ENCODE data around the gene SGO2. TPM values are rescaled to one million over a fixed set of nuclear protein-coding genes. Genes with fewer than 3 reads are reported as not detected.

Gene SGO2
- total and polyA plus RNA-seq, 3 donors from 2014 or later, result 11.9 to 46.0 (median 25.1) TPM

DNA sequence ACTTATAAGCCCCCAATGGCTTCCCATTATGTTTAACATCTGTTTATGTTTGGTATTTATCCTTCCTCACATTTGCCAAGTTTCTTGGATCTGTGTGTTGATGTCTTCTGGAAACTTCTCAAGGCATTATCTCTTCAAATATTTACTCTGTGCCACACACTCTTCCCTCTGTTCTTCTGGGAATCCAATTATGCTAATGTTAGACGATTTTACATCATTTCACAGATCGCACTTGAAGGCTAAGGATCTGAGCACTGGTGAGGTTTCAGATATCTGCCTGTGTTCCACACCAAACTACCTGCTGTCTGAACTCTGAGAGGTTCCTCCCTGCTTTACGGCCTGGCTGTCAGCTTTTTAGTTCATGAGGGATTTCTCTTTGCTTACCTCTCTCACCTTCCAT is 69.9 kb downstream of the SGO2 start:
- intact Hi-C loops (cut with DNase I; ENCODE audit: low total_unique reads), result no loop called here
- WGBS, 2 donors, result 57 to 100% methylated on average over 2 to 3 of the region's 3 CpGs
- Histone ChIP-seq H3K4me3 (no peak overlapping the region), H3K27me3 (no peaks in the 10 kb centered on the region), H3K4me1 (no peaks in the 10 kb centered on the region), H3K27ac (no peak overlapping the region), H3K9me3 (no peaks in the 10 kb centered on the region), H3K36me3 (ENCODE audit: low read depth, missing control alignments) (no peaks in the 10 kb centered on the region)
- no peak for DNase-seq
- no peak for TF ChIP-seq POLR2A (IDR thresholded peaks at IDR 0.05)
- TF ChIP-seq, protein P1, sequence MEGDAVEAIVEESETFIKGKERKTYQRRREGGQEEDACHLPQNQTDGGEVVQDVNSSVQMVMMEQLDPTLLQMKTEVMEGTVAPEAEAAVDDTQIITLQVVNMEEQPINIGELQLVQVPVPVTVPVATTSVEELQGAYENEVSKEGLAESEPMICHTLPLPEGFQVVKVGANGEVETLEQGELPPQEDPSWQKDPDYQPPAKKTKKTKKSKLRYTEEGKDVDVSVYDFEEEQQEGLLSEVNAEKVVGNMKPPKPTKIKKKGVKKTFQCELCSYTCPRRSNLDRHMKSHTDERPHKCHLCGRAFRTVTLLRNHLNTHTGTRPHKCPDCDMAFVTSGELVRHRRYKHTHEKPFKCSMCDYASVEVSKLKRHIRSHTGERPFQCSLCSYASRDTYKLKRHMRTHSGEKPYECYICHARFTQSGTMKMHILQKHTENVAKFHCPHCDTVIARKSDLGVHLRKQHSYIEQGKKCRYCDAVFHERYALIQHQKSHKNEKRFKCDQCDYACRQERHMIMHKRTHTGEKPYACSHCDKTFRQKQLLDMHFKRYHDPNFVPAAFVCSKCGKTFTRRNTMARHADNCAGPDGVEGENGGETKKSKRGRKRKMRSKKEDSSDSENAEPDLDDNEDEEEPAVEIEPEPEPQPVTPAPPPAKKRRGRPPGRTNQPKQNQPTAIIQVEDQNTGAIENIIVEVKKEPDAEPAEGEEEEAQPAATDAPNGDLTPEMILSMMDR (IDR thresholded peaks at IDR 0.05), result no peak

DNA sequence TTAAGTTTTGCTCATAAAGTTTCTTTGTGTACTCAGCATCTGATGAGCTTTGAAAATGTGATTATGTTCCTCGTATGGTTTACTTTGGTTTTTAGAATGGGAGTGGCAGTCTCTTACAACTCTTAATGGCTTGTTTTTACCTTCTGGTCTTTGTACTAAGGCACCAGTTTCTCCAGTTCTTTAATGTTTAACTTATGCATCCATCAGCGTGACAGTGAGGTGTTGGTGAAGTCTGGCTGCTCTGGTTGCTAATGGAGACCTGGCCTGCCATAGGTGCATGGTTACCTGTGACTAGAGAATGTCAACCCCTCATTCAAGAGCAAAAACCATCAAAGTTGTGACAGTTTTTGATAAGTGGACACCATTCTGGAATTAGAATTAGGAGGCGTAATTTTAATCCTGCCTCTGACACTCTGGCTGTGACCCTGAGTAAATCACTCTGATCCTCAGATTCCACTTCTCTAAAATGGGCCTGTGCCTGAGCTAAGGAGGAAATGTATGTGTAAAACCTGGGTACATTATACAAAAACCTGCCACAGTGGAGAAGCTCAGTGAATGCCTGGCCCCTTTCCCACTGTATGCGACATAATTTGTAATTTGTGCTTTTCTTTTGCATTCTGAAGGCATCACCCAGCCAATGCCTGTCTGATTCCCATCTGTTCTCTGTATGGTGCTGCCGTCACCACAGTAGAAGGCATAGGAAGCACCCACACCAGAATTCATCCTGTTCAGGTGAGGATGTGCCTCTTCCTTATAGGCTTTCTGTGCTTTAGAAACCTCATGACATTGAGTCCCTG is 71.0 kb downstream of the SGO2 start:
- WGBS, 2 donors, result 81 to 92% methylated on average over 5 of the region's 5 CpGs
- DNase-seq, result no peak
- TF ChIP-seq, protein P1 (IDR thresholded peaks at IDR 0.05), result no peak
- no peak for TF ChIP-seq POLR2A (IDR thresholded peaks at IDR 0.05)
- Histone ChIP-seq H3K27me3 (no peaks in the 10 kb centered on the region), H3K9me3 (no peaks in the 10 kb centered on the region), H3K4me3 (no peak overlapping the region), H3K27ac (no peak overlapping the region), H3K4me1 (no peaks in the 10 kb centered on the region), H3K36me3 (ENCODE audit: low read depth, missing control alignments) (no peaks in the 10 kb centered on the region)
- intact Hi-C loops (cut with DNase I; ENCODE audit: low total_unique reads), result no loop called here

DNA sequence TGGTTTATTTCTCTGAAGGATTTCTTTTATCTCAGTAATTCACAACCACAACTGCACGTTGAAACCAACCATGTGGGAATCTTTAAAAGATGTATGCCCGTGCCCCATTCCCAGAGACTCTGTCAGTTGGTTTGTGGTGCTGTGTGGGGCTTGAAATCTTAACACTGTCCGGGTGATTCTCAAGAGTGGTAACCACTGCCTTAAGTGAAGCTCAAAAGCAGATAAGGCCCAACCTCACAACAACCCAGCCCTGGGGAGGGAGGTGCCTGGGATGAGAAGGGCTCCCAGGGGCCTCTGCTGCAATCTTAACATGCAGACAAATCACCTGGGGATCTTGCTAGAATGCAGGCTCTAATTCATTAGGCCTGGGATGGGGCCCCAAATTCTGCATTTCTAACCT is 73.2 kb downstream of the SGO2 start:
- Histone ChIP-seq H3K36me3 (ENCODE audit: low read depth, missing control alignments) (no peaks in the 10 kb centered on the region), H3K27ac (no peak overlapping the region), H3K4me1 (no peaks in the 10 kb centered on the region), H3K9me3 (no peaks in the 10 kb centered on the region), H3K4me3 (no peak overlapping the region), H3K27me3 (no peaks in the 10 kb centered on the region)
- TF ChIP-seq, protein P1 (IDR thresholded peaks at IDR 0.05), result no peak
- no peak for TF ChIP-seq POLR2A (IDR thresholded peaks at IDR 0.05)
- intact Hi-C loops (cut with DNase I; ENCODE audit: low total_unique reads), result no loop called here
- no peak for DNase-seq
- 92 to 95% methylated on average over 3 of the region's 3 CpGs for WGBS, 2 donors

DNA sequence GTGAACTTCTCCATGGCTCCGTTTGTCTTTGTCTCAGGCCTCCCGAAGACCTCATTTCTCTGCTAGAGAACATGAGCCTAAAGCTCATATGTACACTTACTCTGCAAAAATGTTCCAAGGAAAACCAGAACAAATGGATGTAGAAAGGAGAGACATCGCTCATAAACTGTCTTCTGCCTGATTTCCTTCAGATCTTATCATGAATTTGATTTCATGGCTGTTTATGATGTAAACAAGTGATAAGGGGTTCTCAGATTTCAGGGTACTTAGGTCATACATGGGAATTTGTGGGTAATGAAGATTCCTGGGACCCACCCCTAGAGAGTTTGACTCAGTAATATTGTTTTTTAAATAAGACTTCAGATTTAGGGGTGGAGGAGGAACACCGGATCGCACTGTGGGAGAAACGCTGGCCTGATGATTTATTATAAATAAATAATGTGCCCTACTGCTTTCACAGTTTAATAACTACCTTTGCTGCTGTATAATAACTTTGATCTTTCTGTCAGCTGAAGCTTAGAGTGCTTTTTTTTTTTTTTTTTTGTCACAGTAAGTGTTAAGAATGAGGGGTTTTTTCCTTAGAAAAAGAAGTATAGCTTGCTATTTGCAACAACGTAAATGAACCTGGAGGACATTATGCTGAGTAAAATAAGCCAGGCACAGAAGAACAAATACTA is 74.7 kb downstream of the SGO2 start:
- DNase-seq, result no peak
- Histone ChIP-seq H3K9me3 (no peaks in the 10 kb centered on the region), H3K36me3 (ENCODE audit: low read depth, missing control alignments) (no peaks in the 10 kb centered on the region), H3K27ac (no peak overlapping the region), H3K4me1 (no peaks in the 10 kb centered on the region), H3K27me3 (no peaks in the 10 kb centered on the region), H3K4me3 (no peak overlapping the region)
- no peak for TF ChIP-seq POLR2A (IDR thresholded peaks at IDR 0.05)
- TF ChIP-seq, protein P1 (IDR thresholded peaks at IDR 0.05), result no peak
- intact Hi-C loops (cut with DNase I; ENCODE audit: low total_unique reads), result no loop called here
- 71 to 72% methylated on average over 7 of the region's 7 CpGs for WGBS, 2 donors
